Peyer's patch (tissue), 4 donors: ENCODE data around the gene IFT57. TPM values are rescaled to one million over a fixed set of nuclear protein-coding genes. Genes with fewer than 3 reads are reported as not detected.
"Not testable (repeated sequence)": the region's sequence is repeated elsewhere in the genome, so short reads cannot be mapped to it uniquely, and the experiment has no call there.

ENCODE experiments used
- DNase-seq, 3 donors: peaks; one replicate each; pipeline ENCODE4 v3.0.0-alpha.2; 2017 to 2019
- H3K27ac ChIP-seq, 4 donors: fragments of 200-600 bp; sonication (generic); one replicate each; pipeline ENCODE4 v1.5.1; 2016 to 2019
- H3K27me3 ChIP-seq, 2 donors: fragments of 200-600 bp; sonication (generic); one replicate each; pipeline ENCODE4 v1.5.1; 2019
- H3K36me3 ChIP-seq, 3 donors: fragments of 200-600 bp; sonication (generic); one replicate each; pipeline ENCODE4 v1.5.1; 2016 to 2019
- H3K4me1 ChIP-seq, 4 donors: fragments of 200-600 bp; sonication (generic); one replicate each; pipeline ENCODE4 v1.5.1; 2016 to 2019
- H3K4me3 ChIP-seq, 4 donors: fragments of 200-600 bp; sonication (generic); 1 replicate in 3 of 4; 2 replicates in 1 of 4; pipeline ENCODE4 v1.5.1; 2016 to 2019; ENCODE audit warnings: mild to moderate bottlenecking in 1 of 4
- H3K9me3 ChIP-seq, 4 donors: fragments of 200-600 bp; sonication (generic); one replicate each; pipeline ENCODE4 v1.5.1; 2016 to 2019; ENCODE audit warnings: mild to moderate bottlenecking in 1 of 4
- CTCF ChIP-seq, 6 experiments: fragments of 450-650 bp in 4 of 6; fragments of 200-600 bp in 2 of 6; sonication (generic) in 1 of 6; IDR thresholded peaks; one replicate each; pipeline ENCODE4 v1.5.1; 2017 to 2019; ENCODE audit warnings: antibody characterized with exemption in 6 of 6, mild to moderate bottlenecking in 3 of 6, moderate library complexity in 1 of 6
- POLR2A ChIP-seq, 2 donors: fragments of 450-650 bp; IDR thresholded peaks; one replicate each; pipeline ENCODE4 v1.5.1; 2017; ENCODE audit warnings: antibody characterized with exemption in 2 of 2, mild to moderate bottlenecking in 2 of 2, moderate library complexity in 2 of 2
- total RNA-seq, 4 donors: library from RNA; depleted of rRNA; stranded (reverse); fragments of >200 nt; gene quantifications; one replicate each; pipeline ENCODE4 v1.1.0, GENCODE V29; 2016

IFT57 gene
- total RNA-seq, 4 donors from 2014 or later, result 17.2 to 79.2 (median 38.4) TPM

- no peak overlapping the region for H3K27ac ChIP-seq
- no peaks in the 10 kb centered on the region for H3K36me3 ChIP-seq
- no peaks in the 10 kb centered on the region for H3K9me3 ChIP-seq
- H3K4me1 ChIP-seq, result no peaks in the 10 kb centered on the region
- no peak overlapping the region for H3K4me3 ChIP-seq
- no peak for TF ChIP-seq CTCF (IDR thresholded peaks at IDR 0.05)
- TF ChIP-seq POLR2A (IDR thresholded peaks at IDR 0.05), result no peak
- H3K27me3 ChIP-seq, result no peaks in the 10 kb centered on the region
- no peak for DNase-seq
Measured at GRCh38 chr3:108158251-108158650, 64.0 kb downstream of the IFT57 start.

- Histone ChIP-seq H3K4me3 (no peak overlapping the region), H3K27ac (no peak overlapping the region), H3K9me3 (no peaks in the 10 kb centered on the region), H3K4me1 (no peaks in the 10 kb centered on the region), H3K27me3 (no peaks in the 10 kb centered on the region), H3K36me3 (no peaks in the 10 kb centered on the region)
- TF ChIP-seq POLR2A (IDR thresholded peaks at IDR 0.05), result no peak
- DNase-seq, result no peak
Measured at GRCh38 chr3:108157273-108157672, 65.0 kb downstream of the IFT57 start.

- H3K36me3 ChIP-seq, result no peaks in the 10 kb centered on the region
- H3K27ac ChIP-seq, result no peak overlapping the region
- H3K4me1 ChIP-seq, result no peaks in the 10 kb centered on the region
- no peaks in the 10 kb centered on the region for H3K9me3 ChIP-seq
- TF ChIP-seq CTCF (IDR thresholded peaks at IDR 0.05) (no peak), POLR2A (IDR thresholded peaks at IDR 0.05) (no peak)
- no peaks in the 10 kb centered on the region for H3K27me3 ChIP-seq
- no peak for DNase-seq
- H3K4me3 ChIP-seq, result no peak overlapping the region
Measured at GRCh38 chr3:108156312-108156853, 65.8 kb downstream of the IFT57 start.

- not testable (repeated sequence) for H3K36me3 ChIP-seq, H3K27me3 ChIP-seq, DNase-seq, H3K4me1 ChIP-seq, H3K27ac ChIP-seq, H3K4me3 ChIP-seq, H3K9me3 ChIP-seq
Measured at GRCh38 chr3:108155642-108156041, 66.6 kb downstream of the IFT57 start.

GRCh38 chr3:108153451-108153981, 68.7 kb downstream of the IFT57 start:
- Histone ChIP-seq H3K9me3 (no peaks in the 10 kb centered on the region), H3K27me3 (no peaks in the 10 kb centered on the region), H3K27ac (no peak overlapping the region), H3K4me1 (no peaks in the 10 kb centered on the region), H3K36me3 (no peaks in the 10 kb centered on the region), H3K4me3 (no peak overlapping the region)
- TF ChIP-seq POLR2A (IDR thresholded peaks at IDR 0.05) (no peak), CTCF (IDR thresholded peaks at IDR 0.05) (peak in 4 of 6 experiments; percentile 24 to 62 (median 56))
- peak in 1 of 3 donors; percentile 70 for DNase-seq

- H3K27ac ChIP-seq, result no peak overlapping the region
- H3K36me3 ChIP-seq, result no peaks in the 10 kb centered on the region
- no peak overlapping the region for H3K4me3 ChIP-seq
- no peaks in the 10 kb centered on the region for H3K9me3 ChIP-seq
- no peak for TF ChIP-seq POLR2A (IDR thresholded peaks at IDR 0.05)
- TF ChIP-seq CTCF (IDR thresholded peaks at IDR 0.05), result no peak
- no peaks in the 10 kb centered on the region for H3K4me1 ChIP-seq
- no peak for DNase-seq
- H3K27me3 ChIP-seq, result no peaks in the 10 kb centered on the region
Measured at GRCh38 chr3:108152274-108152673, 70.0 kb downstream of the IFT57 start.

GRCh38 chr3:108150200-108150599, 72.0 kb downstream of the IFT57 start:
- H3K27me3 ChIP-seq, result no peaks in the 10 kb centered on the region
- no peaks in the 10 kb centered on the region for H3K9me3 ChIP-seq
- no peak for TF ChIP-seq POLR2A (IDR thresholded peaks at IDR 0.05)
- no peak for TF ChIP-seq CTCF (IDR thresholded peaks at IDR 0.05)
- no peak for DNase-seq
- H3K27ac ChIP-seq, result no peak overlapping the region
- no peaks in the 10 kb centered on the region for H3K36me3 ChIP-seq
- no peaks in the 10 kb centered on the region for H3K4me1 ChIP-seq
- H3K4me3 ChIP-seq, result no peak overlapping the region
